ENCODE measurements around the gene ARRB1.

ARRB1 gene

DNA sequence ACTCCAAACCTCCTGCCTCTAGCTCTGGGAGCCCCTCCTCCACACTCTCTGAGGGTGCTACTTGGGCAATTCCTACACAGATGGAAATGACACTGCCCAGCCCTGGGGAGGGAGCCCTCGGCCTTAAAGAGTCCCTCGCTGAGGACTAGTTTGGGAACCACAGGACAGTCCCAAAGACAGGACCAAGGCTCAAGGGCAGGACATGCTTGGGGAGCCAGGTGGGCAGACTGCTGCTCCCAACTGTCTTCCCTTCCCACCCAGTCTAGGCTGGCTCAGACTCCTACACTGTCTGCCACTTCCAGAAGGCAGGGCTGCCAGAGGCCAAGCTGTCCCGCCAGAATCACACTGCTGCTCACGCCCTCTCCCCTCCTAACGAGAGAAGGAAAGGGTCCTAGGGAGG is 9.8 kb downstream of the ARRB1 start:
- TF ChIP-seq GATA2 (IDR thresholded peaks at IDR 0.05; ENCODE audit: low read depth, low read length): no peak
- TF ChIP-seq GATA3 (IDR thresholded peaks at IDR 0.05; ENCODE audit: low read depth, low read length): no peak

- TF ChIP-seq GATA3 (IDR thresholded peaks at IDR 0.05; ENCODE audit: low read depth, low read length) (no peak), GATA2 (IDR thresholded peaks at IDR 0.05; ENCODE audit: low read depth, low read length) (no peak)
These were observed 11.6 kb downstream of the ARRB1 start for GRCh38 chr11:75339685-75340409.

- TF ChIP-seq GATA2 (IDR thresholded peaks at IDR 0.05; ENCODE audit: low read depth, low read length) (peak; percentile 17; the same call in 1 of the 2 replicates), GATA3 (IDR thresholded peaks at IDR 0.05; ENCODE audit: low read depth, low read length) (no peak)
These were observed 12.8 kb downstream of the ARRB1 start for GRCh38 chr11:75338516-75339208.

DNA sequence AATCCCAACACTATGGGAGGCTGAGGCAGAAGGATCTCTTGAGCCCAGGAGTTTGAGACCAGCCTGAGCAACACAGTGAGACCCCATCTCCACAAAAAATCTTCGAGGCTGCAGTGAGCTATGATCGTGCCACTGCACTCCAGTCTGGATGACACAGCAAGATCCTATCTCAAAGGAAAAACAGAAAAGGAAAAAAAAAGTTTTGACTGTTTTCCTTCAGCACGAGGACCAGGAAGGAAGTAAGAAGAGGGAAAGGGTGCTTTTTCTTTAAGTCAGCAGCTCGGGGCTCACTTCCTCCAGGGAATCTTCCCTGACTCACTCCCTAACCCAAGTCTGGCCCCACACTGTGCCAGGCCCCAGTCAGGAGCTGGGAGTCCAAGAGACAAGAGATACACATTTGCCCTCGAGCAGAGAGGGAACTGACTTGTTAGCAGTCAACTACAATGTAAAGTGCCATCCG is 14.2 kb downstream of the ARRB1 start:
- no peak for TF ChIP-seq GATA3 (IDR thresholded peaks at IDR 0.05; ENCODE audit: low read depth, low read length)
- TF ChIP-seq GATA2 (IDR thresholded peaks at IDR 0.05; ENCODE audit: low read depth, low read length): peak; percentile 45

DNA sequence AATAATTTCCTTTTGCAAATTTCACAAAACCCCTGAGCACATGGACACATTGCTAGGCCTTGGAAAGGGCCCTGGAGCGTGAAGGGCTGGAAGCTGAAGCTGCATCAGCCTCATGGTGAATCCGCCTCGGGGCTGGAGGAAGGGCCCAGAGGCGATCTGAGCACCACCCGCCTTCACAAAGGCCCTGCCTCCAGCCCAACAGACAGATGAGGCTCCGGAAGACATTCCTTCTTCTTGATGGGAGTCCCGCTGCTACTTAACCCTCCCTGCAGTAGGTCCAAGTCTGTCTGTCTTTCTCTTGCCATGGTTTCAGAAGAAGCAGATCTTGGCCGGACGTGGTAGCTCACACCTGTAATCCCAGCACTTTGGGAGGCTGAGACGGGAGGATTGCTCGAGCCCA is 16.5 kb downstream of the ARRB1 start:
- no peak for TF ChIP-seq GATA3 (IDR thresholded peaks at IDR 0.05; ENCODE audit: low read depth, low read length)
- TF ChIP-seq GATA2 (IDR thresholded peaks at IDR 0.05; ENCODE audit: low read depth, low read length): no peak

- TF ChIP-seq GATA3 (IDR thresholded peaks at IDR 0.05; ENCODE audit: low read depth, low read length): no peak
- no peak for TF ChIP-seq GATA2 (IDR thresholded peaks at IDR 0.05; ENCODE audit: low read depth, low read length)
These were observed 17.0 kb downstream of the ARRB1 start for GRCh38 chr11:75334402-75334891.

GRCh38 chr11:75333807-75334140 is 17.7 kb downstream of the ARRB1 start:
- TF ChIP-seq GATA3 (IDR thresholded peaks at IDR 0.05; ENCODE audit: low read depth, low read length): no peak
- TF ChIP-seq GATA2 (IDR thresholded peaks at IDR 0.05; ENCODE audit: low read depth, low read length): no peak

GRCh38 chr11:75333022-75333806 is 18.2 kb downstream of the ARRB1 start:
- TF ChIP-seq GATA2 (IDR thresholded peaks at IDR 0.05; ENCODE audit: low read depth, low read length): no peak
- TF ChIP-seq GATA3 (IDR thresholded peaks at IDR 0.05; ENCODE audit: low read depth, low read length): no peak

GRCh38 chr11:75330291-75330690 is 21.2 kb downstream of the ARRB1 start:
- no peak for TF ChIP-seq GATA3 (IDR thresholded peaks at IDR 0.05; ENCODE audit: low read depth, low read length)
- TF ChIP-seq GATA2 (IDR thresholded peaks at IDR 0.05; ENCODE audit: low read depth, low read length): no peak

GRCh38 chr11:75328426-75329277 is 22.8 kb downstream of the ARRB1 start:
- TF ChIP-seq GATA3 (IDR thresholded peaks at IDR 0.05; ENCODE audit: low read depth, low read length): no peak
- TF ChIP-seq GATA2 (IDR thresholded peaks at IDR 0.05; ENCODE audit: low read depth, low read length): no peak

- no peak for TF ChIP-seq GATA2 (IDR thresholded peaks at IDR 0.05; ENCODE audit: low read depth, low read length)
- TF ChIP-seq GATA3 (IDR thresholded peaks at IDR 0.05; ENCODE audit: low read depth, low read length): no peak
These were observed 25.0 kb downstream of the ARRB1 start for GRCh38 chr11:75326439-75326810.

DNA sequence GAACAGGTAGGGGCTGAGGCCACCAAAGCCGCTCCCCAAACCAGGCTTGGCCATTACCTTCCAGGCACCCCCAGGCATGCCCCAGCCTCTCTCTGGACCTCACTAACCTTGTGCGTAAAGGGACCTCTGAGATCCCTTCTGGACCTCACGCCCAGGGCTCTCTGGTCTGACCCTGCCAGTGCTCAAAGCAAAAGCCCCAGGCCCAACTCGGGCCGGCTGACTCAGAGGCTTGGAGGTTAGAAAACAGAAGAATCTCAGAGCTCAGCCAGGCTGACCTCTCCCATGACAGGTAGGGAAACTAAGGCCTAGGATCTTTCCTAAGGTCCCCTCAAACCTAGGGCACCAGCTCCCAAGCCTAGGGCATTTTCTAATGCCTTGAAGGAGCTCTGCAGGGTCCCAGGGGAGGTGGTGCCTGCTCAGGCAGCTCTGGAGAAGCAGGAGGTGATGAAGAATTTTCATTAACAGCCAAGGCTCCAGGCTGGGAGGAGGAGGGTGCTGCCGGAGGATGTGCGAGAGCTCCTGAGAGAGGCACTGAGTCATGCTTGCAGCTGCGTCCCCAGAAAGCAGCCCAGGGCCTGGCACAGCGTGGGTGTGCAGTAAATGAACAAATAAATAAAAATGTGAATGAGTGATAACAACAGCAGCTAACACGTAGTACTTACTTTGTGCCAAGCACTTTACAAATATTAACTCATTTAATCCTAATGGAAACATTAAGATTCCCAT is 25.6 kb downstream of the ARRB1 start:
- TF ChIP-seq GATA3 (IDR thresholded peaks at IDR 0.05; ENCODE audit: low read depth, low read length): no peak
- TF ChIP-seq GATA2 (IDR thresholded peaks at IDR 0.05; ENCODE audit: low read depth, low read length): no peak

- no peak for TF ChIP-seq GATA3 (IDR thresholded peaks at IDR 0.05; ENCODE audit: low read depth, low read length)
- TF ChIP-seq GATA2 (IDR thresholded peaks at IDR 0.05; ENCODE audit: low read depth, low read length): no peak
These were observed 26.7 kb downstream of the ARRB1 start for GRCh38 chr11:75324740-75325139.

All from SH-SY5Y (cell line).